PFSK-1 (cell line): ENCODE data around the gene CSF1.

Source experiments
- POLR2AphosphoS5 ChIP-seq: IDR thresholded peaks from 2 replicates; pipeline ENCODE4 v1.6.1; 2012; ENCODE audit warnings: low read depth, mild to moderate bottlenecking, control low read depth, low read length, moderate library complexity
- SIN3A ChIP-seq: IDR thresholded peaks from 2 replicates; pipeline ENCODE4 v1.6.1; 2012; ENCODE audit warnings: mild to moderate bottlenecking, low read length, moderate library complexity, borderline replicate concordance; ENCODE audit not compliant: insufficient read depth
- TAF1 ChIP-seq: IDR thresholded peaks from 2 replicates; pipeline ENCODE4 v1.6.1; 2012; ENCODE audit warnings: low read length, control low read depth, borderline replicate concordance; ENCODE audit not compliant: insufficient read depth

DNA sequence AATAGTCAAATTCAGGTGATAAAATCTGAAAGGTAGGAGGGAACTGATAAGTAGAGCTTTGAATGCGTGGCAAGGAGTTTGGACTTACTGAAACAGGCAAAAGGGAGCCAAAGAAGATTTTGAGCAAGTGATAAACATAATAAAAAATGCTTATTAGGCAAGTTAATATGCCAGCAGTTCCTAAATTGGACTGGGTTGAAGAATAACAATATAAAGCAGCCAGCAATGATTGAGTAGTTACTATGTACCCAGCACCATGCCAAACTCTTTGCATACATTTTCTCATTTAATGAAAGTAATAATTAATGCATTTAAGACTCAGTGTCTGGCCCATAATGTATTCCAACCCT is 50.1 kb downstream of the CSF1 start:
- TF ChIP-seq POLR2AphosphoS5 (no peak), TAF1 (no peak), SIN3A (no peak)
